B cell (primary cell): ENCODE measurements around the gene GBE1. TPM values are rescaled to one million over a fixed set of nuclear protein-coding genes. Genes with fewer than 3 reads are reported as not detected.
"Not testable (repeated sequence)": the region's sequence is repeated elsewhere in the genome, so short reads cannot be mapped to it uniquely, and the experiment has no call there.

Experiments
- ATAC-seq: fragments of 200-7000 bp; cut with Tn5 transposase; one replicate; pipeline ENCODE4 v1.10.0; 2021; ENCODE audit warnings: low read depth, mild to moderate bottlenecking, moderate number of reproducible peaks, moderate library complexity
- CTCF ChIA-PET: fragments of 350-600 bp; sonication (Branson Sonifier 250); formaldehyde crosslinking; loops from one replicate; lab custom pipeline; 2021; ENCODE audit warnings: antibody characterized with exemption, inconsistent platforms; lab: Charles Lee
- POLR2A ChIA-PET: fragments of 350-600 bp; sonication (Branson Sonifier 250); formaldehyde crosslinking; loops from one replicate; lab custom pipeline; 2021; ENCODE audit warnings: antibody characterized with exemption; lab: Charles Lee
- DNase-seq: peaks from one replicate; pipeline ENCODE4 v3.0.0; 2013
- H2AFZ ChIP-seq: 2 replicates; pipeline ENCODE4 v1.6.1; 2012; ENCODE audit warnings: mild to moderate bottlenecking, low read depth, low read length; ENCODE audit not compliant: insufficient read depth, poor library complexity, severe bottlenecking
- H3K27ac ChIP-seq, 2 donors: 1 replicate in 1 of 2; 2 replicates in 1 of 2; pipeline ENCODE4 v1.5.1; 2012 to 2013; ENCODE audit warnings: low read length in 2 of 2, mild to moderate bottlenecking in 2 of 2, moderate library complexity in 1 of 2
- H3K27me3 ChIP-seq, 4 experiments: fragments of 200-600 bp in 1 of 4; sonication (generic) in 1 of 4; replicated peaks in 1 of 4; 1 replicate in 2 of 4; 2 replicates in 2 of 4; pipeline versions ENCODE4 v1.6.1 to v1.7.0; 2013 to 2016; ENCODE audit warnings: low read length in 3 of 4, mild to moderate bottlenecking in 2 of 4, mixed read lengths in 1 of 4, moderate library complexity in 1 of 4; ENCODE audit not compliant: insufficient read depth in 4 of 4, control insufficient read depth in 3 of 4; ENCODE audit errors: control extremely low read depth in 1 of 4
- H3K36me3 ChIP-seq, 2 experiments: replicated peaks in 1 of 2; 1 replicate in 1 of 2; 2 replicates in 1 of 2; pipeline versions ENCODE4 v1.6.1 to v1.7.1; 2013; ENCODE audit warnings: low read length in 1 of 2; ENCODE audit not compliant: insufficient read depth in 2 of 2, control insufficient read depth in 1 of 2; ENCODE audit errors: control extremely low read depth in 1 of 2, extremely low read depth in 1 of 2
- H3K4me1 ChIP-seq, 2 donors: fragments of 200-600 bp in 1 of 2; sonication (generic) in 1 of 2; 1 replicate in 1 of 2; 2 replicates in 1 of 2; pipeline versions ENCODE4 v1.5.1 to v1.6.1; 2013 to 2017; ENCODE audit warnings: low read length in 2 of 2; ENCODE audit not compliant: control insufficient read depth in 2 of 2, insufficient read depth in 2 of 2
- H3K4me2 ChIP-seq: replicated peaks from 2 replicates; pipeline ENCODE3; 2012; ENCODE audit warnings: mild to moderate bottlenecking, low read depth, low read length; ENCODE audit not compliant: poor library complexity, severe bottlenecking
- H3K4me3 ChIP-seq, 5 experiments: fragments of 200-600 bp in 1 of 5; sonication (generic) in 1 of 5; 1 replicate in 3 of 5; 2 replicates in 2 of 5; pipeline versions ENCODE4 v1.5.1 to v1.7.0; 2011 to 2016; ENCODE audit warnings: low read length in 4 of 5, mild to moderate bottlenecking in 4 of 5, low read depth in 2 of 5, control low read depth in 1 of 5, moderate library complexity in 1 of 5; ENCODE audit not compliant: insufficient read depth in 1 of 5; ENCODE audit errors: control extremely low read depth in 1 of 5, extremely low read depth in 1 of 5
- H3K79me2 ChIP-seq: fragments of 200-600 bp; sonication (generic); one replicate; pipeline ENCODE4 v1.6.0; 2016; ENCODE audit warnings: low read length; ENCODE audit not compliant: control insufficient read depth, insufficient read depth
- H3K9ac ChIP-seq: fragments of 200-600 bp; sonication (generic); 2 replicates; pipeline ENCODE4 v1.6.1; 2017; ENCODE audit warnings: mild to moderate bottlenecking, low read length, moderate library complexity
- H3K9me3 ChIP-seq, 3 donors: one replicate each; pipeline versions ENCODE4 v1.6.1 to v1.7.1; 2013; ENCODE audit warnings: low read length in 2 of 3; ENCODE audit not compliant: control insufficient read depth in 2 of 3, insufficient read depth in 1 of 3; ENCODE audit errors: control extremely low read depth in 1 of 3
- H4K20me1 ChIP-seq: 2 replicates; pipeline ENCODE4 v1.6.0; 2012; ENCODE audit warnings: mild to moderate bottlenecking, low read length; ENCODE audit not compliant: insufficient read depth, control insufficient read depth, poor library complexity, severe bottlenecking
- H3K27ac Mint-ChIP-seq: one replicate; pipeline ENCODE4 v1.8.0; 2021; ENCODE audit warnings: mixed read lengths
- H3K27me3 Mint-ChIP-seq: one replicate; pipeline ENCODE4 v1.8.0; 2021; ENCODE audit warnings: mixed read lengths
- H3K4me1 Mint-ChIP-seq: one replicate; pipeline ENCODE4 v1.8.0; 2021; ENCODE audit warnings: mixed read lengths
- H3K4me3 Mint-ChIP-seq: one replicate; pipeline ENCODE4 v1.8.0; 2021; ENCODE audit warnings: mixed read lengths
- H3K9me3 Mint-ChIP-seq: one replicate; pipeline ENCODE4 v1.8.0; 2022; ENCODE audit warnings: mixed read lengths; ENCODE audit not compliant: insufficient read depth
- WGBS: methylation state at CpG from one replicate; pipeline ENCODE4 v1.1.5; 2013; ENCODE audit warnings: missing lambda C conversion rate; ENCODE audit not compliant: insufficient coverage; 5-methylcytosine and 5-hydroxymethylcytosine counted together
- intact Hi-C: fragments of 100-400 bp; cut with micrococcal nuclease; formaldehyde crosslinking; loops from one replicate; pipeline ENCODE4 v1.10.0; 2022
- polyA plus RNA-seq: library from polyadenylated mRNA; depleted of rRNA; stranded (reverse); fragments of >200 nt; gene quantifications from 2 replicates; pipeline ENCODE4 v1.2.3, GENCODE V29; 2012
- total RNA-seq, 2 donors: library from RNA; stranded (reverse); fragments of 120-200 nt in 1 of 2; gene quantifications; 1 replicate in 1 of 2; 2 replicates in 1 of 2; pipeline versions ENCODE4 v1.2.3 to v1.2.4, GENCODE V29; 2013 to 2022
- TF ChIP-seq, protein P1 (sequence below): fragments of 200-600 bp; IDR thresholded peaks from one replicate; pipeline ENCODE4 v1.8.0; 2022; ENCODE audit warnings: antibody characterized with exemption, mild to moderate bottlenecking

The GBE1 gene
- total and polyA plus RNA-seq, 2 donors (not counting 1 experiment from before 2014, with no cell fraction given): 3.4 to 20.8 TPM

DNA sequence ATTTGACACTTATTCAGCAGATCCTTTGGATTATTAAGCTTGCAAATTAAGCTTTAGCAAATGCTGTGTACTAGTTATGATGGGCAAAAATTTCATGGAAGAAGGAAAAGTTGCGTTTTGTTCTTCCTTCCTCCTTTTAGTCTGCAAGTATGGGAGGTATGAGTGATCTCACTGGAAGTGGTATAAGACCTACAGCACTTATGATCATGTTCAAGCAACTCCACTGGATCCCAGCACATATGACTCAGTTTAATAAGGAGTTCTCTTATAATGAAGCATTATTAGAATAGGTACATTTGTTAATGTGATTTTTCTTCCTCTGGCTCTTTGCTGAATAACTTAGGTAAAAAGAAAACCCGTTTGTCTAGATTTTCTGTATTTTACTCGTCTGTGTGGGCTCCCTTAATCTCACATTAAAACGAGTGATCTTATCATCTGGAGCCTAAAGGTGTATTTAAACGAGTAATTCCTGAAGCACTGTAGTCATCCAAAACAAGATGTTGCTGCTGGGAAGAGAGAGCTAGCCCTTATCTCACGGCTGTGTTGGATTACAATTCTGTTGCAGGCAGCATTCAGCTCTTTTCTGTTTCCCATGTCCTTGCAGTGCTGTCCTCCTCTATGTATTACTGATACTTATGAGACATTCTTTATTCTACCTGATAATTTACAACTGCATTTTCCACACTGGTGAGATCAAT, 264.9 kb downstream of the GBE1 start:
- H3K4me2 ChIP-seq: no peak overlapping the region
- POLR2A ChIA-PET: no interaction called here
- ATAC-seq: no peak

DNA sequence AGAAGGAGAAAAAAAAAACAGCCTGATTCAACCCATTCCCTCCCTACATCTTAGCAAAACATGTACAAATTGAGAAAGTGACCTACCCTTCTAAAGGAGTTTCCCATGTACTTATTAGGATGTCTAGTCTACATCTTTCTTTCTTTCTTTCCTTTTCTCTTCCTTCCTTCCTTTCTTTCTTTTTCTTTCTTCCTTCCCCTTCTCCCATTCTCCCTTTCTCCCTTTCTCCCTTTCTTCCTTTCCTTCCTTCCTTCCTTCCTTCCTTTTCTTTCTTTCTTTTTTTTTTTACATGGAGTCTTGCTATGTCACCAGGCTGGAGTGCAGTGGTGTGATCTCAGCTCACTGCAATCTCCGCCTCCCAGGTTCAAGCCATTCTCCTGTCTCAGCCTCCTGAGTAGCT, 269.0 kb downstream of the GBE1 start:
- H3K27ac Mint-ChIP-seq, H3K4me3 ChIP-seq, H3K4me3 Mint-ChIP-seq, H3K9me3 ChIP-seq, ATAC-seq, H4K20me1 ChIP-seq, H3K9me3 Mint-ChIP-seq, POLR2A ChIA-PET, DNase-seq, H3K4me1 Mint-ChIP-seq, H3K9ac ChIP-seq, H2AFZ ChIP-seq, H3K27me3 ChIP-seq, H3K4me1 ChIP-seq, H3K4me2 ChIP-seq, H3K27ac ChIP-seq, H3K79me2 ChIP-seq, H3K36me3 ChIP-seq, H3K27me3 Mint-ChIP-seq: not testable (repeated sequence)
- CTCF ChIA-PET: interaction anchor here (1.1 to 3.0 kb wide), 3 partner anchors 8 to 640 kb away, joined by 3 to 33 read pairs (median 6); no protein-coding TSS in a partner anchor
- intact Hi-C loops: loop anchor here (5.0 kb wide), 1 partner anchor 420 kb away; no protein-coding TSS in a partner anchor
- no CpG with 5 or more reads among the region's 1 CpG for WGBS

More for the DNA sequence above, 264.9 kb downstream of the GBE1 start:
- 96% methylated on average over 3 of the region's 6 CpGs for WGBS
- H3K27me3 Mint-ChIP-seq: no peaks in the 10 kb centered on the region
- DNase-seq: no peak
- no peak overlapping the region for H3K27ac ChIP-seq
- no peak overlapping the region for H3K9ac ChIP-seq
- no peaks in the 10 kb centered on the region for H3K4me1 Mint-ChIP-seq
- intact Hi-C loops: no loop called here
- no peak overlapping the region for H2AFZ ChIP-seq
- no peaks in the 10 kb centered on the region for H3K9me3 Mint-ChIP-seq
- CTCF ChIA-PET: no interaction called here
- no peak overlapping the region for H3K27ac Mint-ChIP-seq
- H3K27me3 ChIP-seq: no peaks in the 10 kb centered on the region
- H3K4me3 ChIP-seq: no peak overlapping the region
- H3K79me2 ChIP-seq: no peaks in the 10 kb centered on the region
- H4K20me1 ChIP-seq: no peaks in the 10 kb centered on the region
- H3K4me1 ChIP-seq: no peaks in the 10 kb centered on the region
- no peak overlapping the region for H3K4me3 Mint-ChIP-seq
- TF ChIP-seq, protein P1, sequence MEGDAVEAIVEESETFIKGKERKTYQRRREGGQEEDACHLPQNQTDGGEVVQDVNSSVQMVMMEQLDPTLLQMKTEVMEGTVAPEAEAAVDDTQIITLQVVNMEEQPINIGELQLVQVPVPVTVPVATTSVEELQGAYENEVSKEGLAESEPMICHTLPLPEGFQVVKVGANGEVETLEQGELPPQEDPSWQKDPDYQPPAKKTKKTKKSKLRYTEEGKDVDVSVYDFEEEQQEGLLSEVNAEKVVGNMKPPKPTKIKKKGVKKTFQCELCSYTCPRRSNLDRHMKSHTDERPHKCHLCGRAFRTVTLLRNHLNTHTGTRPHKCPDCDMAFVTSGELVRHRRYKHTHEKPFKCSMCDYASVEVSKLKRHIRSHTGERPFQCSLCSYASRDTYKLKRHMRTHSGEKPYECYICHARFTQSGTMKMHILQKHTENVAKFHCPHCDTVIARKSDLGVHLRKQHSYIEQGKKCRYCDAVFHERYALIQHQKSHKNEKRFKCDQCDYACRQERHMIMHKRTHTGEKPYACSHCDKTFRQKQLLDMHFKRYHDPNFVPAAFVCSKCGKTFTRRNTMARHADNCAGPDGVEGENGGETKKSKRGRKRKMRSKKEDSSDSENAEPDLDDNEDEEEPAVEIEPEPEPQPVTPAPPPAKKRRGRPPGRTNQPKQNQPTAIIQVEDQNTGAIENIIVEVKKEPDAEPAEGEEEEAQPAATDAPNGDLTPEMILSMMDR: no peak
- no peaks in the 10 kb centered on the region for H3K36me3 ChIP-seq
- no peaks in the 10 kb centered on the region for H3K9me3 ChIP-seq
